ENCODE results near the gene GTF2IRD1.

The GTF2IRD1 gene

DNA sequence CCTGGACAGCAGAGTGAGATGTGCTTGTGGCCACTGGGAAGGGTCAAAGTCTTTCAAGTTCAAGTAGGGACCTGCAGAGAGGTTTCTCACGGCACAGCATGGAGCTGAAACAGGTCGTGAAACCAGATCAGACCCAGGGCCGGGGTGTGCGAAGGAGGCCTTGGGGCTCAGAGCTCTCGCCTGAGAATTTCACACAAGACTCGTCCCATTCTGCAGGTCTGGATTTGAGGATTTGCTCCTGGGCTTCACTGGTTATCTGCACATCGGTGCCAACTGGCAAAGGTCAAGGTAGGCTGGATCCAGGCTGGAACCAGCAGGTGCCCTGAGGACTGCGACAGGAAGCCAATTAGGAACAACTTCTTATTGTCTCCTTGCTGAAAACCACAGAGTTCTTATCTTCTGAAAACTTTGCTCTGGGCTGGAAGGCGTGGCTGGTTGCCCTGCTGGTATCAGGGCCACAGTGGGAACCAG, 179.8 kb downstream of the GTF2IRD1 start:
- TF ChIP-seq TAF1 (IDR thresholded peaks at IDR 0.05; ENCODE audit: borderline replicate concordance, insufficient read depth, low read length), result no peak
- TF ChIP-seq FOXP2 (optimal IDR thresholded peaks at IDR 0.05; ENCODE audit: borderline replicate concordance, extremely low read depth, extremely low read length, insufficient read depth), result no peak
- TF ChIP-seq, protein P1, sequence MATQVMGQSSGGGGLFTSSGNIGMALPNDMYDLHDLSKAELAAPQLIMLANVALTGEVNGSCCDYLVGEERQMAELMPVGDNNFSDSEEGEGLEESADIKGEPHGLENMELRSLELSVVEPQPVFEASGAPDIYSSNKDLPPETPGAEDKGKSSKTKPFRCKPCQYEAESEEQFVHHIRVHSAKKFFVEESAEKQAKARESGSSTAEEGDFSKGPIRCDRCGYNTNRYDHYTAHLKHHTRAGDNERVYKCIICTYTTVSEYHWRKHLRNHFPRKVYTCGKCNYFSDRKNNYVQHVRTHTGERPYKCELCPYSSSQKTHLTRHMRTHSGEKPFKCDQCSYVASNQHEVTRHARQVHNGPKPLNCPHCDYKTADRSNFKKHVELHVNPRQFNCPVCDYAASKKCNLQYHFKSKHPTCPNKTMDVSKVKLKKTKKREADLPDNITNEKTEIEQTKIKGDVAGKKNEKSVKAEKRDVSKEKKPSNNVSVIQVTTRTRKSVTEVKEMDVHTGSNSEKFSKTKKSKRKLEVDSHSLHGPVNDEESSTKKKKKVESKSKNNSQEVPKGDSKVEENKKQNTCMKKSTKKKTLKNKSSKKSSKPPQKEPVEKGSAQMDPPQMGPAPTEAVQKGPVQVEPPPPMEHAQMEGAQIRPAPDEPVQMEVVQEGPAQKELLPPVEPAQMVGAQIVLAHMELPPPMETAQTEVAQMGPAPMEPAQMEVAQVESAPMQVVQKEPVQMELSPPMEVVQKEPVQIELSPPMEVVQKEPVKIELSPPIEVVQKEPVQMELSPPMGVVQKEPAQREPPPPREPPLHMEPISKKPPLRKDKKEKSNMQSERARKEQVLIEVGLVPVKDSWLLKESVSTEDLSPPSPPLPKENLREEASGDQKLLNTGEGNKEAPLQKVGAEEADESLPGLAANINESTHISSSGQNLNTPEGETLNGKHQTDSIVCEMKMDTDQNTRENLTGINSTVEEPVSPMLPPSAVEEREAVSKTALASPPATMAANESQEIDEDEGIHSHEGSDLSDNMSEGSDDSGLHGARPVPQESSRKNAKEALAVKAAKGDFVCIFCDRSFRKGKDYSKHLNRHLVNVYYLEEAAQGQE (IDR thresholded peaks at IDR 0.05; ENCODE audit: insufficient read depth in 1 of 2, low read depth in 2 of 2, low read length in 2 of 2), result no peak
- TF ChIP-seq SIN3A (IDR thresholded peaks at IDR 0.05; ENCODE audit: borderline replicate concordance, insufficient read depth, low read length), result no peak
- TF ChIP-seq POLR2AphosphoS5 (IDR thresholded peaks at IDR 0.05; ENCODE audit: low read depth, low read length), result no peak

DNA sequence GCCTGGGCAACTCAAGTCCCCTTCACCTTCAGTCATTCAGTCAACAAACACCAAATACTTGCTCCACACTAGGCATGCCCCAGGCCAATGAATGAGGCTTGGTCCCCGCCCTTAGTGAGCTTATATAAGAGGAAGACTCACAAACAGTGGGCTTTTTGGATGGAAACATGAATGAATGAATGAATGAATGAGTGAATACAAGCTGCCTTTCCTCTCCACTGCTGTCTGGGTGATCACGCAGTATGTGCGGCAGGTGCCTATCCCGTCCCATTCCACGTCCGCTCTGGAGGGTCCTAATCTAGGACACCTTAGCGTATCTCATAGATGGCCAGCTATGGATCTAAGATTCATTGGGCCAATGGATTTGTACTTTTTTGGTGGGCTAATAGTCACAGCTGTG, 184.0 kb downstream of the GTF2IRD1 start:
- TF ChIP-seq TAF1 (IDR thresholded peaks at IDR 0.05; ENCODE audit: borderline replicate concordance, insufficient read depth, low read length) (no peak), SIN3A (IDR thresholded peaks at IDR 0.05; ENCODE audit: borderline replicate concordance, insufficient read depth, low read length) (no peak), FOXP2 (optimal IDR thresholded peaks at IDR 0.05; ENCODE audit: borderline replicate concordance, extremely low read depth, extremely low read length, insufficient read depth) (no peak), POLR2AphosphoS5 (IDR thresholded peaks at IDR 0.05; ENCODE audit: low read depth, low read length) (no peak)
- TF ChIP-seq, protein P1 (IDR thresholded peaks at IDR 0.05; ENCODE audit: insufficient read depth in 1 of 2, low read depth in 2 of 2, low read length in 2 of 2), result no peak

All from PFSK-1 (cell line).